GM18907 (cell line): ENCODE measurements around the gene SLC8A1.
A peak's percentile ranks its signal among the peaks of the same experiment; 100 is the strongest.

ENCODE experiments used
- ATAC-seq: cut with Tn5 transposase; IDR thresholded peaks from one replicate; pipeline ENCODE4 v1.9.1; 2021; ENCODE audit warnings: mild to moderate bottlenecking, moderate library complexity; ENCODE audit not compliant: unreplicated experiment

The SLC8A1 gene

GRCh38 chr2:40281021-40281940 lies 170.6 kb downstream of the SLC8A1 start:
- ATAC-seq, result peak; percentile 81

- ATAC-seq, result no peak
Measured at GRCh38 chr2:40279482-40279881, 172.4 kb downstream of the SLC8A1 start.

GRCh38 chr2:40279001-40279400 lies 172.9 kb downstream of the SLC8A1 start:
- no peak for ATAC-seq

DNA sequence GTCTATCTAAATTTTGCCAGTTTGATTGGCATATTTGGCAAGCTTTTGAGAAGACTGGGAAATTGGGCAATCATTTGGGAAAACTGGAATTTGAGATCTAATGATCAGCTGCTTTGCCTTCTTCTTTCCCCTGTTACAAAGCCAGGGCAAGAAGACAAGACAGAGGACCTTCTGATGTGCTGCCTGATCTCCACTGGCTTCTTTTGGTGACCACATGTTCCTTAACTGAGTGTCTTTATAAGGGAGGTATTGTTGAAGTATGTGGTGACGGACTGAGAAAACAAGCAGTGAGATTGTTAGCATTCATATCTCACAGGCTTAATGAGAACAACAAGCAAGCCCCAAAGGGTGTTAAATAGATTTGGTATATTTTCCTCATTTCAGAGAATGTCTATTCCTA lies 175.8 kb downstream of the SLC8A1 start:
- ATAC-seq, result no peak

DNA sequence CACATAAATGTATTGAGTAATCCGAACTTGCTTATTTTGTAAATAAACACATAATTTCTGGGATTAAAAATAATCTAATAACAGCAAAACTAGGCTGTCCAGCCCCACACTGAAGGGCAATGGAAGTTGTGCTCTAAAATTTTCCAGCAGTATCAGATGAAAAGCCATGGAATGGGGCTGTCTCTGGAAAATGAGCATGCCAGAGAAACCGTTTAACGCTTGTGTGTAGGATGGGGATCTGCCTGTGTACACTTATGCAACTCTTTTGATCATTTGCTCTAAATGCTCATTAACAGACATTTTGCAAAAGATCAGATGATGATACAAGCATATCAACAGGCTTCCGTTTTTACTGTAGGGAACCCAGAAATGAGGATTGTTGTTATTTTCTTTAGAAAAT lies 177.6 kb downstream of the SLC8A1 start:
- no peak for ATAC-seq

GRCh38 chr2:40273734-40274182 lies 178.1 kb downstream of the SLC8A1 start:
- no peak for ATAC-seq

GRCh38 chr2:40271094-40271493 lies 180.8 kb downstream of the SLC8A1 start:
- no peak for ATAC-seq

DNA sequence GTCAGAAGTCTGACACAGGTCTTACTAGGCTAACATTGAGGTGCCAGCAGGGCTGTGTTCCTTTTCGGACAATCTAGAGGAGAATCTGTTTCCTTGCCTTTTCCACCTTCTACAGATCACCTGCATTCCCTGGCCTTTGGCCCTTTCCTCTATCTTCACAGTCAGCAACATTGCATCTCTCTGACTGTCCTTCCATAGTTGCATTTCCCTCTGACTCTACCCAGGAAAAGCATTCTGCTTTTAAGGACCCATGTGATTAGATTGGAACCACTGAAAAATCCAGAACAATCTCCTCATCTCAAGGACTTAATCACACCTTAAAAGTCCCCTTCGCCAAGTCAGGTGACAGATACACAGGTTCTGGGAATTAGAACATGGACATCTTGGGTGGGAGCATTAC lies 181.5 kb downstream of the SLC8A1 start:
- no peak for ATAC-seq

- no peak for ATAC-seq
Measured at GRCh38 chr2:40268566-40268965, 183.3 kb downstream of the SLC8A1 start.

GRCh38 chr2:40266201-40266600 lies 185.7 kb downstream of the SLC8A1 start:
- ATAC-seq, result no peak

DNA sequence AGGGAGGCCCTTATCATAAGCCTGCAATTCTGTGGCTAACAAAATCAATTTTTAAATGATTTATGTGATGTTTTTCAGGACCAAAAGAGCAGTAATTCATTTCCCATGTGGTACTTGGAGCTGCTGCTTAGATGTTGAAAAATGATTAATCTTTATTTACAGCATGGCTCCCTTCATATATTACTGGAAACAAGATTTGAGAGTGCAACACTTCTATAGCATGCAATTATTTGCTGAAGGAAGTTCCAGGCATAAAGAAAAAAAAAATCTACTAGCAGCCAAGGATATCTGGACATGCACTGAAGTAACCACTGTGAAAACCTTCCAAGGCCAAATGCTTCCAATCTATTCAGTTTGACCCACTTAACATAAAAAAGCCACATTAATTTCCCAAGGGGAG lies 186.3 kb downstream of the SLC8A1 start:
- ATAC-seq, result no peak

DNA sequence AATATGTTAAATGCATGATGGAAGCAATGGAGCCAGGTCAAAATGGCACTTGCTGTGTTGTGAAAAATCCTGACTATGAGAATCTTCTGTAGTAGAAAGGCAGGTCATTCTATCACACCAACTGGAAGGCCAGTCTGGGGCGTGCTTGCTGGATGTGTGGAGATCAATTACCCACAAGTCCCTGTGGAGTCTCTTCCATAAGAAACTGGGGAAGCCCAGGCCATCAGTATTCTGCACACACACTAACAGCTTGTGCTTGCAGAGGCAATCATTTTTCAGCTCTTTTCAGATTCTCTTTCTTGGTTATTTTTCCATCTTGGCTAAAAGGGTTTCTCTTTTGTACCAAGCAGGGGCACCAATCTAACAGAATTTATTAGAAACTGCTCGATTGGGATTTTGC lies 190.8 kb downstream of the SLC8A1 start:
- ATAC-seq, result no peak

- ATAC-seq, result no peak
Measured at GRCh38 chr2:40260437-40260836, 191.5 kb downstream of the SLC8A1 start.

DNA sequence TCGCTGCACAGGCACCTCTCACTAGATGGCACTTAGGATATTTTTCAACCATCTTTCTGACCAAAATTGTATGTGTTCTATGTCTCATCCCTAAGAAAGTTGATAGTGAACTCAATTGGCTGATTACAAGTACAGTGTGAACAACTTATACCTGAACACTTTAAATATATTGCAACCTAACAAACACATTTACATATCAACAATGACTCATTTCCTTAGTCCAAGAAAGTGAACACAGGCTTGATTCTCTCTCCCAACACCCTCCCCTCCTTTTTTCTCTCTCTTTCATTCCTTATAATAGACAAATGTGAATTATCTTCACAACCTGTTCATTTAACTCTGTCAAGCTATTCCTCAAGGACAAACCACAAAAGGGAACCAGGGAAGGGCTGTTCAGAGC lies 192.0 kb downstream of the SLC8A1 start:
- ATAC-seq, result no peak

- ATAC-seq, result no peak
Measured at GRCh38 chr2:40258135-40258457, 193.8 kb downstream of the SLC8A1 start.

DNA sequence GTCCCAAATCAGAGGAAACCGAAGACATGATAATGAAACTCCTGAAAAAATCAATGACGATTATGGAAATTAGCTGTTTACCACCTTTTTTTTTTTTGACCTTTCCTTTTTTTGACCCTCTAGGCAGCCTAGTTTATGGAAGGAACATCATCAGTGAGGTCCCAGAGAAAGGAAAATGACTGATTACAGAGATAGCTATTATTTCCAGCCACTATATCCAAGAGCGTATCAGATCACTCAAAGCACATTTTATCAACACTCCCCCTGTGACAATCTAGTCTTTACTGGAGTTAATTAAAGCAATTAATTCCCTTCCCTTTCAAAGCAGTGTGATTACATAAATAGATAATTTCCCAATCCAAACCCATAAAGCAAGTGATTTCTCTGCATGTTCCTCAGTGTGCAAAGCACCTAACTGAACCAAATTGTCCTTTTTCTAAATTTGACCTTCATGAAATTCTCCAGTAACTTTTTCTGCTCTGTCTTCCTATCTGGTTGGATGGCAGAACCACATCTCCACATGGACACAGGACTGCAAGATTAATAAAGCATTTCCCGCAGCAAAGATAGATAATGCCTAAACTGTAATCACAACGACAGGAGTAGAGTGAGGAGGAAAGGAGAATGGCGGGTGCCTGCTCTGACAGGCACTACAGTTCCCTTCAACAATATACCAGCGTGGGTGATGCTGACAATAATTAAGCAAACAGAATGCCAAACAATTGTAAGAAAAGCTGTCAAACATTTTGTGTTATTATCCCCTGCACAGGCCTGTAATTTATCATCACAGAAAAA lies 194.4 kb downstream of the SLC8A1 start:
- ATAC-seq, result no peak

GRCh38 chr2:40256649-40257048 lies 195.2 kb downstream of the SLC8A1 start:
- no peak for ATAC-seq

- no peak for ATAC-seq
Measured at GRCh38 chr2:40256008-40256407, 195.9 kb downstream of the SLC8A1 start.

DNA sequence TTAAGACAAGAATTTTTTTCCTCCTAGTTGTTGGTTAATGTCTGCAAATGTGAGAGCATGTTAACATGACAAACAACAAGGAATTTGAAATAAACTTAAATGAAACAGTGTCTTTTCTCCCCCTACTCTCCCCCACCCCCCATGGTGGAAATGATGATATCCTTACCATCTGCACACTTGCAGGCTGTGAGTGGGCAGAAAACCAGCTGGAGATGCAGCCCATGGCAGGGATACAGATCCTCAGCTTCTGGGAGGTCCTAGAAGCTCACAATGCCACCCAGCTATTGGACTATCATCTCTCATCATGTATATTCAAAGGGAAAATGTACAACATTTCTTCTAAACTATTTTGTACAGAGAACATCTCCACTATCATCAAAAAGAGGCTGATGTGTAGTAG lies 196.8 kb downstream of the SLC8A1 start:
- ATAC-seq, result no peak

- no peak for ATAC-seq
Measured at GRCh38 chr2:40254611-40255010, 197.3 kb downstream of the SLC8A1 start.

GRCh38 chr2:40251137-40251536 lies 200.8 kb downstream of the SLC8A1 start:
- no peak for ATAC-seq

- no peak for ATAC-seq
Measured at GRCh38 chr2:40249577-40249976, 202.3 kb downstream of the SLC8A1 start.
